HepG2 (cell line): Measurements from ENCODE around the gene SECISBP2L. TPM values are rescaled to one million over a fixed set of nuclear protein-coding genes. Genes with fewer than 3 reads are reported as not detected.

Experiments
- ATM ChIP-seq: fragments of 450-650 bp; IDR thresholded peaks from 2 replicates; pipeline ENCODE4 v1.7.1; 2017; ENCODE audit warnings: mild to moderate bottlenecking, borderline replicate concordance
- BCL6 ChIP-seq: IDR thresholded peaks from 2 replicates; pipeline ENCODE4 v1.6.1; 2016; ENCODE audit warnings: missing genetic modification reagents, missing compliant biosample characterization
- BHLHE40 ChIP-seq: IDR thresholded peaks from 2 replicates; pipeline ENCODE4 v1.6.1; 2011; ENCODE audit warnings: low read length, improper control_type of control experiment
- CBFB ChIP-seq: sonication (generic); formaldehyde crosslinking; IDR thresholded peaks from 2 replicates; pipeline ENCODE4 v1.4.0; 2020; ENCODE audit warnings: missing genetic modification reagents
- HNRNPH1 ChIP-seq: fragments of 200-400 bp; formaldehyde crosslinking; optimal IDR thresholded peaks from 2 replicates; pipeline ENCODE3; 2017; ENCODE audit warnings: mild to moderate bottlenecking, low read depth, low read length
- KLF16 ChIP-seq, 2 experiments: sonication (generic) in 1 of 2; formaldehyde crosslinking in 1 of 2; IDR thresholded peaks; 2 replicates each; pipeline versions ENCODE4 v1.6.1 to v1.8.0; 2016 to 2023; ENCODE audit warnings: missing genetic modification reagents in 2 of 2, missing compliant biosample characterization in 1 of 2
- POLR2A ChIP-seq, 2 experiments: IDR thresholded peaks; 2 replicates each; pipeline ENCODE4 v1.6.1; 2011; ENCODE audit warnings: low read depth in 2 of 2, low read length in 2 of 2, mild to moderate bottlenecking in 1 of 2, moderate library complexity in 1 of 2; ENCODE audit not compliant: insufficient read depth in 1 of 2
- POLR2AphosphoS5 ChIP-seq: IDR thresholded peaks from 2 replicates; pipeline ENCODE4 v1.6.1; 2012; ENCODE audit warnings: low read depth, low read length
- SETDB1 ChIP-seq: sonication (generic); formaldehyde crosslinking; IDR thresholded peaks from 2 replicates; pipeline ENCODE4 v1.5.1; 2020; ENCODE audit warnings: missing genetic modification reagents, mild to moderate bottlenecking, borderline replicate concordance
- SIN3B ChIP-seq: fragments of 150-350 bp; IDR thresholded peaks from 2 replicates; pipeline ENCODE4 v1.6.1; 2014; ENCODE audit warnings: low read length
- SMAD9 ChIP-seq: sonication (generic); formaldehyde crosslinking; IDR thresholded peaks from 2 replicates; pipeline ENCODE4 v1.5.1; 2020; ENCODE audit warnings: mild to moderate bottlenecking, missing genetic modification reagents
- SP2 ChIP-seq: sonication (generic); formaldehyde crosslinking; IDR thresholded peaks from 2 replicates; pipeline ENCODE4 v1.5.1; 2020; ENCODE audit warnings: mild to moderate bottlenecking, missing genetic modification reagents
- SRSF1 ChIP-seq: fragments of 200-400 bp; formaldehyde crosslinking; optimal IDR thresholded peaks from 2 replicates; pipeline ENCODE3; 2017; ENCODE audit warnings: mild to moderate bottlenecking, low read depth, low read length, moderate library complexity
- SUZ12 ChIP-seq: fragments of 150-350 bp; IDR thresholded peaks from 2 replicates; pipeline ENCODE4 v1.6.1; 2014; ENCODE audit warnings: low read depth, low read length
- TRIM24 ChIP-seq: sonication (generic); formaldehyde crosslinking; IDR thresholded peaks from 2 replicates; pipeline ENCODE4 v1.8.0; 2022; ENCODE audit warnings: mild to moderate bottlenecking, missing genetic modification reagents
- ZBTB20 ChIP-seq: sonication (generic); formaldehyde crosslinking; IDR thresholded peaks from 2 replicates; pipeline ENCODE4 v1.8.1; 2023; ENCODE audit warnings: missing genetic modification reagents, low read depth, mild to moderate bottlenecking, borderline replicate concordance
- ZFYVE20 ChIP-seq: sonication (generic); formaldehyde crosslinking; IDR thresholded peaks from 2 replicates; pipeline ENCODE4 v1.8.0; 2023; ENCODE audit warnings: low read depth, mild to moderate bottlenecking, moderate library complexity, missing genetic modification reagents, borderline replicate concordance
- ZNF235 ChIP-seq: sonication (generic); formaldehyde crosslinking; IDR thresholded peaks from 2 replicates; pipeline ENCODE4 v1.8.1; 2023; ENCODE audit warnings: mild to moderate bottlenecking, missing genetic modification reagents, borderline replicate concordance
- ZNF326 ChIP-seq: sonication (generic); formaldehyde crosslinking; IDR thresholded peaks from 2 replicates; pipeline ENCODE4 v1.4.0; 2020; ENCODE audit warnings: missing genetic modification reagents, borderline replicate concordance
- ZNF337 ChIP-seq: sonication (generic); formaldehyde crosslinking; IDR thresholded peaks from 2 replicates; pipeline ENCODE4 v1.5.1; 2020; ENCODE audit warnings: missing genetic modification reagents, low read depth, mild to moderate bottlenecking, borderline replicate concordance
- ZNF556 ChIP-seq: sonication (generic); formaldehyde crosslinking; IDR thresholded peaks from 2 replicates; pipeline ENCODE4 v1.4.0; 2020; ENCODE audit warnings: mild to moderate bottlenecking, missing genetic modification reagents, borderline replicate concordance
- ZNF576 ChIP-seq: sonication (generic); formaldehyde crosslinking; IDR thresholded peaks from 2 replicates; pipeline ENCODE4 v1.4.0; 2020; ENCODE audit warnings: mild to moderate bottlenecking, missing genetic modification reagents
- ZNF616 ChIP-seq: sonication (generic); formaldehyde crosslinking; IDR thresholded peaks from 2 replicates; pipeline ENCODE4 v1.5.0; 2020; ENCODE audit warnings: low read depth, mild to moderate bottlenecking, missing genetic modification reagents
- ZNF777 ChIP-seq: sonication (generic); formaldehyde crosslinking; IDR thresholded peaks from 2 replicates; pipeline ENCODE4 v1.4.0; 2020; ENCODE audit warnings: missing genetic modification reagents
- polyA plus RNA-seq, 8 experiments: library from polyadenylated mRNA; depleted of rRNA in 3 of 8; stranded (reverse) in 7 of 8; unstranded in 1 of 8; fragments of >200 nt; fragmentation: Illumina TruSeq in 4 of 8; extraction: Trizol in 4 of 8; gene quantifications; 2 replicates each; pipeline versions ENCODE4 v1.2.1 to v1.2.3, GENCODE V29; 2011 to 2016; ENCODE audit warnings: low read depth in 4 of 8, missing spikeins in 1 of 8, mixed read lengths in 1 of 8; ENCODE audit not compliant: insufficient read depth in 1 of 8
- total RNA-seq, 5 experiments: library from RNA; depleted of rRNA; stranded (reverse); fragments of >200 nt; fragmentation: Illumina TruSeq; extraction: Trizol; gene quantifications; 2 replicates each; pipeline ENCODE4 v1.2.3, GENCODE V29; 2016; ENCODE audit warnings: low read depth in 1 of 5
- TF ChIP-seq, protein P1 (sequence below): sonication (generic); formaldehyde crosslinking; IDR thresholded peaks from 2 replicates; pipeline ENCODE4 v1.5.1; 2020; ENCODE audit warnings: missing genetic modification reagents, mild to moderate bottlenecking, borderline replicate concordance

SECISBP2L gene
- total and polyA plus RNA-seq, 2 of the 13 experiments (the other 11 are each of a cell fraction or from before 2014, with no cell fraction given): 13.9 to 15.6 TPM

- TF ChIP-seq, protein P1, sequence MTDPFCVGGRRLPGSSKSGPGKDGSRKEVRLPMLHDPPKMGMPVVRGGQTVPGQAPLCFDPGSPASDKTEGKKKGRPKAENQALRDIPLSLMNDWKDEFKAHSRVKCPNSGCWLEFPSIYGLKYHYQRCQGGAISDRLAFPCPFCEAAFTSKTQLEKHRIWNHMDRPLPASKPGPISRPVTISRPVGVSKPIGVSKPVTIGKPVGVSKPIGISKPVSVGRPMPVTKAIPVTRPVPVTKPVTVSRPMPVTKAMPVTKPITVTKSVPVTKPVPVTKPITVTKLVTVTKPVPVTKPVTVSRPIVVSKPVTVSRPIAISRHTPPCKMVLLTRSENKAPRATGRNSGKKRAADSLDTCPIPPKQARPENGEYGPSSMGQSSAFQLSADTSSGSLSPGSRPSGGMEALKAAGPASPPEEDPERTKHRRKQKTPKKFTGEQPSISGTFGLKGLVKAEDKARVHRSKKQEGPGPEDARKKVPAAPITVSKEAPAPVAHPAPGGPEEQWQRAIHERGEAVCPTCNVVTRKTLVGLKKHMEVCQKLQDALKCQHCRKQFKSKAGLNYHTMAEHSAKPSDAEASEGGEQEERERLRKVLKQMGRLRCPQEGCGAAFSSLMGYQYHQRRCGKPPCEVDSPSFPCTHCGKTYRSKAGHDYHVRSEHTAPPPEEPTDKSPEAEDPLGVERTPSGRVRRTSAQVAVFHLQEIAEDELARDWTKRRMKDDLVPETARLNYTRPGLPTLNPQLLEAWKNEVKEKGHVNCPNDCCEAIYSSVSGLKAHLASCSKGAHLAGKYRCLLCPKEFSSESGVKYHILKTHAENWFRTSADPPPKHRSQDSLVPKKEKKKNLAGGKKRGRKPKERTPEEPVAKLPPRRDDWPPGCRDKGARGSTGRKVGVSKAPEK (CRISPR knock-in tag): 0 out of 2 replicates have a peak, but pooled peaks have one; percentile 16
- peak; percentile 86 for TF ChIP-seq CBFB (CRISPR knock-in tag)
- TF ChIP-seq SRSF1: peak; percentile 92
- no peak for TF ChIP-seq SMAD9 (CRISPR knock-in tag)
- peak; percentile 88 for TF ChIP-seq POLR2AphosphoS5
- peak; percentile 88; the same call in 1 of the 2 replicates for TF ChIP-seq ZBTB20 (CRISPR knock-in tag)
- peak; percentile 54 to 87 for TF ChIP-seq POLR2A (IDR thresholded peaks at IDR 0.05; ENCODE audit: insufficient read depth in 1 of 2, low read depth in 2 of 2, low read length in 2 of 2)
- TF ChIP-seq ZFYVE20: no peak
- TF ChIP-seq KLF16 (CRISPR knock-in tag; IDR thresholded peaks at IDR 0.05): peak in 1 of 2 experiments; percentile 97; a peak in 2 of 4 replicates
- no peak for TF ChIP-seq HNRNPH1
- TF ChIP-seq BHLHE40: 0 out of 2 replicates have a peak, but pooled peaks have one; percentile 16
- 0 out of 2 replicates have a peak, but pooled peaks have one; percentile 35 for TF ChIP-seq ZNF616
- TF ChIP-seq TRIM24 (CRISPR knock-in tag): no peak
- TF ChIP-seq ZNF326 (CRISPR knock-in tag): no peak
- no peak for TF ChIP-seq ZNF337 (CRISPR knock-in tag)
- TF ChIP-seq ZNF777 (CRISPR knock-in tag): peak; percentile 59; the same call in 1 of the 2 replicates
- TF ChIP-seq SP2 (CRISPR knock-in tag): peak; percentile 47; the same call in 1 of the 2 replicates
- no peak for TF ChIP-seq SETDB1 (CRISPR knock-in tag)
- TF ChIP-seq BCL6 (CRISPR knock-in tag): peak; percentile 65
- TF ChIP-seq ZNF235 (CRISPR knock-in tag): peak; percentile 77; the same call in 1 of the 2 replicates
- TF ChIP-seq ZNF576: peak; percentile 49; the same call in 1 of the 2 replicates
- TF ChIP-seq ATM: no peak
- peak; percentile 98 for TF ChIP-seq ZNF556
- TF ChIP-seq SUZ12: no peak
- TF ChIP-seq SIN3B: no peak
These were observed at the start of gene SECISBP2L (continued) for GRCh38 chr15:49046220-49047102.
